Measurements from ENCODE around the gene RTCA. TPM values are rescaled to one million over a fixed set of nuclear protein-coding genes. Genes with fewer than 3 reads are reported as not detected.

The RTCA gene
- total and polyA plus RNA-seq, 12 donors: 19.0 to 61.2 (median 34.0) TPM

- Histone ChIP-seq H3K4me3 (no peak overlapping the region), H3K27me3 (no peaks in the 10 kb centered on the region), H3K36me3 (replicated peaks in 1 of 2) (no peaks in the 10 kb centered on the region), H3K27ac (no peak overlapping the region), H3K4me1 (replicated peaks in 1 of 2) (no peaks in the 10 kb centered on the region), H3K9me3 (replicated peaks in 1 of 3) (no peaks in the 10 kb centered on the region)
- WGBS, 4 donors: 83 to 86% (median 85%) methylated on average over 7 of the region's 7 CpGs
- intact Hi-C loops (cut with DNase I): no loop called here
- TF ChIP-seq POLR2A (IDR thresholded peaks at IDR 0.05): no peak
- TF ChIP-seq CTCF (IDR thresholded peaks at IDR 0.05): no peak
- DNase-seq: no peak
Measured at GRCh38 chr1:100321100-100321493, 55.1 kb downstream of the RTCA start.

GRCh38 chr1:100321506-100321905, 55.5 kb downstream of the RTCA start:
- DNase-seq: no peak
- no peaks in the 10 kb centered on the region for H3K27me3 ChIP-seq
- H3K4me1 ChIP-seq (replicated peaks in 1 of 2): no peaks in the 10 kb centered on the region
- no peak overlapping the region for H3K4me3 ChIP-seq
- H3K27ac ChIP-seq: no peak overlapping the region
- TF ChIP-seq POLR2A (IDR thresholded peaks at IDR 0.05): no peak
- WGBS, 4 donors: 86 to 92% (median 87%) methylated on average over 6 to 8 of the region's 8 CpGs
- intact Hi-C loops (cut with DNase I): no loop called here
- H3K36me3 ChIP-seq (replicated peaks in 1 of 2): no peaks in the 10 kb centered on the region
- H3K9me3 ChIP-seq (replicated peaks in 1 of 3): no peaks in the 10 kb centered on the region

GRCh38 chr1:100322436-100323211, 56.6 kb downstream of the RTCA start:
- H3K9me3 ChIP-seq (replicated peaks in 1 of 3): no peaks in the 10 kb centered on the region
- no peaks in the 10 kb centered on the region for H3K36me3 ChIP-seq (replicated peaks in 1 of 2)
- no peak overlapping the region for H3K27ac ChIP-seq
- H3K4me1 ChIP-seq (replicated peaks in 1 of 2): no peaks in the 10 kb centered on the region
- H3K4me3 ChIP-seq: no peak overlapping the region
- DNase-seq: no peak
- WGBS, 4 donors: 91 to 100% (median 92%) methylated on average over 1 of the region's 1 CpG
- H3K27me3 ChIP-seq: no peaks in the 10 kb centered on the region
- intact Hi-C loops (cut with DNase I): no loop called here
- no peak for TF ChIP-seq CTCF (IDR thresholded peaks at IDR 0.05)
- no peak for TF ChIP-seq POLR2A (IDR thresholded peaks at IDR 0.05)

- WGBS, 4 donors: 76 to 87% (median 78%) methylated on average over 6 of the region's 6 CpGs
- Histone ChIP-seq H3K4me1 (replicated peaks in 1 of 2) (no peaks in the 10 kb centered on the region), H3K4me3 (no peak overlapping the region), H3K9me3 (replicated peaks in 1 of 3) (no peaks in the 10 kb centered on the region), H3K27ac (no peak overlapping the region), H3K36me3 (replicated peaks in 1 of 2) (no peaks in the 10 kb centered on the region), H3K27me3 (no peaks in the 10 kb centered on the region)
- intact Hi-C loops (cut with DNase I): no loop called here
- no peak for DNase-seq
- TF ChIP-seq CTCF (IDR thresholded peaks at IDR 0.05): no peak
- TF ChIP-seq POLR2A (IDR thresholded peaks at IDR 0.05): no peak
Measured at GRCh38 chr1:100323419-100324106, 57.5 kb downstream of the RTCA start.

All from adrenal gland (tissue), 12 donors.